HUES48 (cell line): Measurements from ENCODE around the gene RECQL5.

Source experiments
- H3K27ac ChIP-seq: one replicate; pipeline ENCODE4 v1.7.0; 2013; ENCODE audit warnings: low read depth, low read length, inconsistent platforms
- H3K27me3 ChIP-seq: 2 replicates; pipeline ENCODE4 v1.6.1; 2013; ENCODE audit warnings: mild to moderate bottlenecking, low read length; ENCODE audit not compliant: control insufficient read depth, insufficient read depth
- H3K36me3 ChIP-seq: 2 replicates; pipeline ENCODE4 v1.6.1; 2013; ENCODE audit warnings: low read length; ENCODE audit not compliant: control insufficient read depth, insufficient read depth
- H3K4me1 ChIP-seq: 2 replicates; pipeline ENCODE4 v1.6.1; 2013; ENCODE audit warnings: mild to moderate bottlenecking, low read length; ENCODE audit not compliant: control insufficient read depth, insufficient read depth
- H3K4me3 ChIP-seq: 2 replicates; pipeline ENCODE4 v1.5.1; 2013; ENCODE audit warnings: mild to moderate bottlenecking, low read depth, low read length
- H3K9ac ChIP-seq: 2 replicates; pipeline ENCODE4 v1.6.1; 2013; ENCODE audit warnings: mild to moderate bottlenecking, low read depth, low read length, moderate library complexity
- H3K9me3 ChIP-seq: 2 replicates; pipeline ENCODE4 v1.6.1; 2013; ENCODE audit warnings: low read length; ENCODE audit not compliant: control insufficient read depth, insufficient read depth

The RECQL5 gene

GRCh38 chr17:75624714-75625345 lies 42.1 kb downstream of the RECQL5 start:
- no peaks in the 10 kb centered on the region for H3K9me3 ChIP-seq
- no peak overlapping the region for H3K9ac ChIP-seq
- no peak overlapping the region for H3K4me3 ChIP-seq
- H3K36me3 ChIP-seq = no peaks in the 10 kb centered on the region
- H3K4me1 ChIP-seq = no peaks in the 10 kb centered on the region
- no peak overlapping the region for H3K27ac ChIP-seq
- H3K27me3 ChIP-seq = no peaks in the 10 kb centered on the region

DNA sequence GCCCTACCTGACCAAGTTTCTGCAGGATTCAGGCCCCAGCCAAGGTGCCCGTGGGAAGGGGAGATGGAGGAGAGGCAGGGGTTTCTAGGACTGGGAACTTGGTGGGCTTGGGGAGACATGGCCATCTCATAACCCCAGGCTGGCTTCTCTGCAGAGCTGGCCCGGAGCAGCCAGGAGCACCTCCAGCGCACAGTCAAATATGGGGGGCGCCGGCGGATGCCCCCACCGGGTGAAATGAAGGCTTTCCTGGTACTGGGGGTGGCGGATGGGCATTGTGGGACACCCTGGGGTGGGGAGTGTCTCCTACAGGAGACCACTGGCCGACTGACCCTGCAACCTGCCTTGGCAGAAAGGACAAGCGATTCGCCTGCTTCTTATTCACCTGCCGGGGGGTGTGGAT lies 42.9 kb downstream of the RECQL5 start:
- H3K27me3 ChIP-seq = no peaks in the 10 kb centered on the region
- no peak overlapping the region for H3K9ac ChIP-seq
- no peak overlapping the region for H3K27ac ChIP-seq
- H3K4me3 ChIP-seq = no peak overlapping the region
- H3K36me3 ChIP-seq = no peaks in the 10 kb centered on the region
- H3K9me3 ChIP-seq = no peaks in the 10 kb centered on the region
- H3K4me1 ChIP-seq = no peaks in the 10 kb centered on the region

GRCh38 chr17:75623386-75623785 lies 43.6 kb downstream of the RECQL5 start:
- no peak overlapping the region for H3K9ac ChIP-seq
- H3K4me3 ChIP-seq = no peak overlapping the region
- no peaks in the 10 kb centered on the region for H3K27me3 ChIP-seq
- no peaks in the 10 kb centered on the region for H3K9me3 ChIP-seq
- H3K4me1 ChIP-seq = no peaks in the 10 kb centered on the region
- no peak overlapping the region for H3K27ac ChIP-seq
- no peaks in the 10 kb centered on the region for H3K36me3 ChIP-seq

GRCh38 chr17:75622771-75623273 lies 44.1 kb downstream of the RECQL5 start:
- no peaks in the 10 kb centered on the region for H3K9me3 ChIP-seq
- H3K9ac ChIP-seq = no peak overlapping the region
- no peaks in the 10 kb centered on the region for H3K27me3 ChIP-seq
- no peak overlapping the region for H3K4me3 ChIP-seq
- H3K36me3 ChIP-seq = no peaks in the 10 kb centered on the region
- H3K27ac ChIP-seq = no peak overlapping the region
- no peaks in the 10 kb centered on the region for H3K4me1 ChIP-seq

DNA sequence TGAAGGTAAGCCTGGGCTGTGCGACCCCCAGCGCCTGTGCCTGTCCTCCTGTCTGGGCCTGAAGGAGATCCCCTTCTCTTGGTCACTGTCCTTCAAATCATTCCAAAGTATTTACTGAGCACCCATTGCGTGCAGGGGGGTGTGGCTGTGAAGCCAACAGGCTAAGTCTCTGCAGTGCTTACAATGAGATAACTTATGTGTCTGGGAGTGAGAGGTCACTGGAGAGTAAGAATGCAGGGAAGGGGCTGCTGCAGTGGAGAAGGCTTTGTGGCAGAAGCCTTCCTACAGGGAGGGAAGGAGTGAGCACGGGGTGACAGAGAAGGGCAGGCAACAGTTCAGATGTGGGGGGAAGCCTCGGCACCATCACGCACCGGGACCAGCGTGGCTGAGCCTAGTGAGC lies 44.9 kb downstream of the RECQL5 start:
- no peaks in the 10 kb centered on the region for H3K4me1 ChIP-seq
- no peaks in the 10 kb centered on the region for H3K36me3 ChIP-seq
- no peak overlapping the region for H3K9ac ChIP-seq
- no peaks in the 10 kb centered on the region for H3K27me3 ChIP-seq
- no peak overlapping the region for H3K4me3 ChIP-seq
- no peaks in the 10 kb centered on the region for H3K9me3 ChIP-seq
- no peak overlapping the region for H3K27ac ChIP-seq

GRCh38 chr17:75621489-75621888 lies 45.5 kb downstream of the RECQL5 start:
- Histone ChIP-seq H3K36me3 (no peaks in the 10 kb centered on the region), H3K27ac (no peak overlapping the region), H3K4me3 (no peak overlapping the region), H3K9ac (no peak overlapping the region), H3K9me3 (no peaks in the 10 kb centered on the region), H3K4me1 (no peaks in the 10 kb centered on the region), H3K27me3 (no peaks in the 10 kb centered on the region)

DNA sequence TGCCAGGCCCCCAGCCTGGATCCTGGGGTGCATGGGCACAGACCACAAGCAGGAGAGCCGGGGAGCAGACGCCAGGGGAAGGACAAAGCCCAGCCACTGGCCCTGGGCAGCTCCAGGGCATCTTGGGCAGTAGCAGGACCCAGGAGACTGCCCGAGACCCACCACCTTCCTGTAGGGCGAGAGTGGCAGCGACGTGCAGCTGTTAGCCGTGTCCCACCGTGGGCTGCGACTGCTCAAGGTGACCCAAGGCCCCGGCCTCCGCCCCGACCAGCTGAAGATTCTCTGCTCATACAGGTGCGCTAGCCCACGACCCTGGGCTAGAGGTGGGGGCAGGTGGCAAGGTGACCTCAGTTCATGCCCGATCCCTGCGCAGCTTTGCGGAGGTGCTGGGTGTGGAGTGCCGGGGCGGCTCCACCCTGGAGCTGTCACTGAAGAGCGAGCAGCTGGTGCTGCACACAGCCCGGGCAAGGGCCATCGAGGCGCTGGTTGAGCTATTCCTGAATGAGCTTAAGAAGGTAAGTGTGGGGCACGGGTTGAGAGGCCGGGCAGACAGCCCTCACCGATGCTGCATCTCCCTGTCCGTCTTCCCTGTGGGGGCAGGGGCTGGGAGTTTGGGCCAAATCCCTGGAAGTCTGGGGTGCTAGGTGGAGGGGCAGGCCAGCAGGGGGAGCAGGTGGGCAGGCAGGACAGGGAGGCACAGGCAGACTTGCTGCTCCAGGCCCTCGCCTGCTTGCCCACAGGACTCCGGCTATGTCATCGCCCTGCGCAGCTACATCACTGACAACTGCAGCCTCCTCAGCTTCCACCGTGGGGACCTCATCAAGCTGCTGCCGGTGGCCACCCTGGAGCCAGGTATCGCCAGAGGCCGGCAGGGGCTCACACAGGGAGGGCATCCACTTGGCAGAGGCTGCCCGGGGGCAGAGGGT lies 47.2 kb downstream of the RECQL5 start:
- Histone ChIP-seq H3K27ac (no peak overlapping the region), H3K27me3 (no peaks in the 10 kb centered on the region), H3K4me3 (no peak overlapping the region), H3K9ac (no peak overlapping the region), H3K9me3 (no peaks in the 10 kb centered on the region), H3K36me3 (no peaks in the 10 kb centered on the region), H3K4me1 (no peaks in the 10 kb centered on the region)

- no peaks in the 10 kb centered on the region for H3K9me3 ChIP-seq
- no peaks in the 10 kb centered on the region for H3K27me3 ChIP-seq
- H3K27ac ChIP-seq = no peak overlapping the region
- H3K9ac ChIP-seq = no peak overlapping the region
- H3K4me3 ChIP-seq = no peak overlapping the region
- no peaks in the 10 kb centered on the region for H3K36me3 ChIP-seq
- H3K4me1 ChIP-seq = no peaks in the 10 kb centered on the region
These were observed 49.3 kb downstream of the RECQL5 start for GRCh38 chr17:75617675-75618074.

- Histone ChIP-seq H3K36me3 (no peaks in the 10 kb centered on the region), H3K27me3 (no peaks in the 10 kb centered on the region), H3K4me3 (no peak overlapping the region), H3K4me1 (no peaks in the 10 kb centered on the region), H3K9me3 (no peaks in the 10 kb centered on the region), H3K27ac (no peak overlapping the region), H3K9ac (no peak overlapping the region)
These were observed 49.7 kb downstream of the RECQL5 start for GRCh38 chr17:75617218-75617617.

GRCh38 chr17:75616521-75617122 lies 50.3 kb downstream of the RECQL5 start:
- no peak overlapping the region for H3K4me3 ChIP-seq
- no peak overlapping the region for H3K27ac ChIP-seq
- no peaks in the 10 kb centered on the region for H3K4me1 ChIP-seq
- no peaks in the 10 kb centered on the region for H3K9me3 ChIP-seq
- H3K27me3 ChIP-seq = no peaks in the 10 kb centered on the region
- H3K36me3 ChIP-seq = no peaks in the 10 kb centered on the region
- no peak overlapping the region for H3K9ac ChIP-seq

DNA sequence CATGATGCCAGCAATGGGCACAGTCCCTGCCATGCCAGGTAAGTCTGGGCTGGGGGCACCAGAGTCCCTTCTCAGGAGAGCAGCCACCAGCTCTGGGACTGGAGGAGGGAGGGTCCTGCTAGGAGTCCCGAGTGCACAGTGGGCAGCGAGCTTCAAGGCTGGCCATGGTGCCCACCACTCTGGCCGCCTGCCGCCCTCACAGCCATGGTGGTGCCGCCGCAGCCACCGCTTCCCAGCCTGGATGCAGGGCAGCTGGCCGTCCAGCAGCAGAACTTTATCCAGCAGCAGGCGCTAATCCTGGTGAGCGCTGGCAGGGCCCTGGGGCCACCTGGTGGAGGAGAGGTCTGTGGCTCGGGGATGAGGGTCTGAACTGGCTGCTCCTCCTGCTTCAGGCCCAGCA lies 51.7 kb downstream of the RECQL5 start:
- Histone ChIP-seq H3K27ac (no peak overlapping the region), H3K27me3 (no peaks in the 10 kb centered on the region), H3K4me3 (no peak overlapping the region), H3K9ac (no peak overlapping the region), H3K4me1 (no peaks in the 10 kb centered on the region), H3K9me3 (no peaks in the 10 kb centered on the region), H3K36me3 (no peaks in the 10 kb centered on the region)
